Fibroblast of the aortic adventitia (primary cell): ENCODE results near the gene MDH2. TPM values are rescaled to one million over a fixed set of nuclear protein-coding genes. Genes with fewer than 3 reads are reported as not detected.
"Not testable (repeated sequence)": the region's sequence is repeated elsewhere in the genome, so short reads cannot be mapped to it uniquely, and the experiment has no call there.

Experiments used
- DNase-seq: peaks from one replicate; pipeline ENCODE4 v3.0.0-alpha.2; 2010; ENCODE audit warnings: low read depth
- H3K4me3 ChIP-seq: 2 replicates; pipeline ENCODE4 v1.5.1; 2011; ENCODE audit warnings: low read depth, mild to moderate bottlenecking, control low read depth, low read length, moderate library complexity
- CTCF ChIP-seq: IDR thresholded peaks from 2 replicates; pipeline ENCODE4 v1.5.1; 2011; ENCODE audit warnings: mild to moderate bottlenecking, low read length, control low read depth, inconsistent platforms; ENCODE audit not compliant: insufficient read depth
- total RNA-seq: library from RNA; depleted of rRNA; stranded (reverse); fragments of >200 nt; gene quantifications from 2 replicates; pipeline ENCODE4 v1.2.3, GENCODE V29; 2012; ENCODE audit warnings: low replicate concordance

Gene MDH2
- total RNA-seq, 1 donor = 43.8 TPM

- DNase-seq = peak; percentile 28
- H3K4me3 ChIP-seq = no peak overlapping the region
- TF ChIP-seq CTCF = no peak
These were observed 38.0 kb upstream of the MDH2 start for GRCh38 chr7:76009672-76010600.

GRCh38 chr7:76011442-76011861 is 36.5 kb upstream of the MDH2 start:
- no peak for TF ChIP-seq CTCF
- no peak overlapping the region for H3K4me3 ChIP-seq
- peak; percentile 93 for DNase-seq

- DNase-seq = peak; percentile 60
- no peak overlapping the region for H3K4me3 ChIP-seq
- no peak for TF ChIP-seq CTCF
These were observed 31.5 kb upstream of the MDH2 start for GRCh38 chr7:76016191-76016947.

- H3K4me3 ChIP-seq, DNase-seq: not testable (repeated sequence)
These were observed 29.4 kb upstream of the MDH2 start for GRCh38 chr7:76018520-76018919.

- TF ChIP-seq CTCF = peak; percentile 87
- DNase-seq = peak; percentile 65
- H3K4me3 ChIP-seq = no peak overlapping the region
These were observed 27.7 kb upstream of the MDH2 start for GRCh38 chr7:76020031-76020714.

GRCh38 chr7:76022026-76022780 is 25.7 kb upstream of the MDH2 start:
- H3K4me3 ChIP-seq = no peak overlapping the region
- no peak for TF ChIP-seq CTCF
- no peak for DNase-seq
